Subcutaneous abdominal adipose tissue (tissue), 5 donors: ENCODE data around the gene LIN37.

ENCODE experiments used
- H3K27ac ChIP-seq: one replicate; pipeline ENCODE4 v1.7.0; 2013; ENCODE audit warnings: low read depth, mild to moderate bottlenecking, inconsistent platforms, low read length, moderate library complexity
- H3K27me3 ChIP-seq, 5 donors: one replicate each; pipeline ENCODE4 v1.7.0; 2013; ENCODE audit warnings: low read length in 5 of 5, inconsistent platforms in 1 of 5; ENCODE audit not compliant: control insufficient read depth in 5 of 5, insufficient read depth in 4 of 5
- H3K36me3 ChIP-seq, 5 donors: one replicate each; pipeline ENCODE4 v1.7.0; 2013; ENCODE audit warnings: low read length in 5 of 5; ENCODE audit not compliant: control insufficient read depth in 5 of 5, insufficient read depth in 5 of 5
- H3K4me1 ChIP-seq, 5 donors: one replicate each; pipeline ENCODE4 v1.7.0; 2013; ENCODE audit warnings: low read length in 5 of 5, mild to moderate bottlenecking in 3 of 5, moderate library complexity in 1 of 5; ENCODE audit not compliant: control insufficient read depth in 5 of 5, insufficient read depth in 5 of 5
- H3K4me3 ChIP-seq, 5 donors: one replicate each; pipeline ENCODE4 v1.7.0; 2013; ENCODE audit warnings: low read length in 5 of 5, low read depth in 1 of 5
- H3K9ac ChIP-seq, 5 donors: one replicate each; pipeline ENCODE4 v1.7.0; 2013; ENCODE audit warnings: low read length in 5 of 5, mild to moderate bottlenecking in 4 of 5, moderate library complexity in 3 of 5
- H3K9me3 ChIP-seq, 5 donors: one replicate each; pipeline ENCODE4 v1.7.0; 2013; ENCODE audit warnings: low read length in 5 of 5; ENCODE audit not compliant: control insufficient read depth in 5 of 5
- donor health status: healthy.
- donor health status: healthy.
- donor health status: healthy.
- donor health status: healthy.
- donor health status: healthy.

The LIN37 gene

DNA sequence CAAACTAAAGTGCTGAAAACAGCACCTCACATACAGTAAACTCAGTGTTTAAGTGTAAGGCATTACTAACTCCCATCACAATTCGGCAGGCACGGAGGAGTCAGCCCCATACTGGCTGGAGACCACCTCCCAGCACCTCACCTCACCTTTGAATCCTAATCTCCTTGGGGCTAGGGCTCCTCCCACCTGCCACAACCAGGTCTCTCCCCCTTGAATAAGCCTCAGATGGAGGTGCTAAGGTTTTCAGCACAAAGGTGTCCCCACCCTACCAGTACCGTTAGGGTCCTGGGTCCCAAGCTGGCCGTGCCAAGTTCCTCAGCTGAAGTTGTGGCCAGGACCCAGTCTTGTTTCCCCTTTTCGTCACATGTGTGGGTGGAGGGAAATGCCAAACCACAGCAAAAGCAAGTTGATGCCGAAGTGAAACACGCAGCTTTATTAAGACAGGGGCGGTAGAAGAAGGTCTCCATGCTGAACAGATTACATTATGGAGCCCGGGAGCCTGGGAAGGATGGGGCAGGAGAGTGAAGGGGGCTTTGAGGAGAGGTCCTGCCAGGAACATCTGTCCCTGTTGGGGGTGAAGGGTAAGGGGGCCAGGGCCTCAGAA is 6.2 kb upstream of the LIN37 start, which contains the start of gene IGFLR1:
Gene IGFLR1, minus strand, starts transcription at position 332 of the 604 bp plus-strand sequence. CDS start 1,272 bp downstream, outside the sequence.
- H3K9ac ChIP-seq, result peak within 1 kb of the TSS in 4 of 5 donors; percentile 23 to 39 (median 30)
- peaks cover 0 to 36% (median 23%) of the 10 kb centered on the region in 5 donors for H3K36me3 ChIP-seq
- peaks cover 16 to 54% (median 40%) of the 10 kb centered on the region in 5 donors for H3K4me1 ChIP-seq
- H3K4me3 ChIP-seq, result peak within 1 kb of the TSS; percentile 28 to 80 (median 40)
- no peaks in the 10 kb centered on the region for H3K9me3 ChIP-seq
- no peak within 1 kb of the TSS for H3K27ac ChIP-seq
- H3K27me3 ChIP-seq, result no peaks in the 10 kb centered on the region

DNA sequence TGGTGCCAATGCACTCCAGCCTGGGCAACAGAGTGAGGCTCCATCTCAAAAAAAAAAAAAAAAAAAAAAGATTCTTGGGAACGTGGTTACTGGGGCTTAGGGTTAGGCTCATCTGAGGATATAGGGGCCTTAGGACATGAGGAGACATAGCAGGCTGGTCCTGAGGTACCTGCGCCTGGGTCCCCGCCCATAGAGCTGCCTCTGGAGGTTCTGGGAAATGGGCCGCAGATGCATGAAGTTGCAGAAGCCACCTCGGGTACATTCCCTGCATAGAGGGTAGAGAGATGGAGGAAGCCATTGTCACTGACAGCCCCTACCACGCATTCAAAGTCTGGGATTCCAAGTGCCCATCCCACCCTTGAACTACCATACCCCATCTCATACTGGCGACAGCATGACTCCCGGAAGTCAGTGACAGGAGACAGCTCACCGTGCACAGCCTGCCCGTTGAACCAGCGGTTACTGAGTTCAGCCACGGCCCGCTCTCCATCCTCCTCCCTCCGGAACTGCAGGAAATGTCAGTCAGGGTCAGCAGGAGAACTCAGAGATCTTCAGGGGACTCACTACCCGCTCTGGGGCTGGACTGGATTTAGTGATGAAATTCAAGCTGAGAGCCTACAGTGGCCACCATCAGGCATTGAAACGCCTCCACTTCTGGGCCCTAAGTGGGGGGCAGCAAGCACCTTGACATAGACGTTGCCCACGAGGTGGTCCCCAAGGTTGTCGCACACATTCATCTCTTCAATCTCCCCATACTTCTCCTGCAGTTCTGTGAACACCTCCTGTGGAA is 4.5 kb upstream of the LIN37 start:
- peak overlapping the region; percentile 99 for H3K27ac ChIP-seq
- H3K4me1 ChIP-seq, result peaks cover 22 to 63% (median 48%) of the 10 kb centered on the region in 5 donors
- peaks cover 0 to 20% (median 7%) of the 10 kb centered on the region in 5 donors for H3K36me3 ChIP-seq
- peak overlapping the region; percentile 79 to 93 (median 87) for H3K4me3 ChIP-seq
- peaks cover 0 to 4% (median 0%) of the 10 kb centered on the region in 5 donors for H3K27me3 ChIP-seq
- H3K9ac ChIP-seq, result peak overlapping the region in 2 of 5 donors; percentile 44 to 75
- peaks cover 0 to 2% (median 0%) of the 10 kb centered on the region in 5 donors for H3K9me3 ChIP-seq

DNA sequence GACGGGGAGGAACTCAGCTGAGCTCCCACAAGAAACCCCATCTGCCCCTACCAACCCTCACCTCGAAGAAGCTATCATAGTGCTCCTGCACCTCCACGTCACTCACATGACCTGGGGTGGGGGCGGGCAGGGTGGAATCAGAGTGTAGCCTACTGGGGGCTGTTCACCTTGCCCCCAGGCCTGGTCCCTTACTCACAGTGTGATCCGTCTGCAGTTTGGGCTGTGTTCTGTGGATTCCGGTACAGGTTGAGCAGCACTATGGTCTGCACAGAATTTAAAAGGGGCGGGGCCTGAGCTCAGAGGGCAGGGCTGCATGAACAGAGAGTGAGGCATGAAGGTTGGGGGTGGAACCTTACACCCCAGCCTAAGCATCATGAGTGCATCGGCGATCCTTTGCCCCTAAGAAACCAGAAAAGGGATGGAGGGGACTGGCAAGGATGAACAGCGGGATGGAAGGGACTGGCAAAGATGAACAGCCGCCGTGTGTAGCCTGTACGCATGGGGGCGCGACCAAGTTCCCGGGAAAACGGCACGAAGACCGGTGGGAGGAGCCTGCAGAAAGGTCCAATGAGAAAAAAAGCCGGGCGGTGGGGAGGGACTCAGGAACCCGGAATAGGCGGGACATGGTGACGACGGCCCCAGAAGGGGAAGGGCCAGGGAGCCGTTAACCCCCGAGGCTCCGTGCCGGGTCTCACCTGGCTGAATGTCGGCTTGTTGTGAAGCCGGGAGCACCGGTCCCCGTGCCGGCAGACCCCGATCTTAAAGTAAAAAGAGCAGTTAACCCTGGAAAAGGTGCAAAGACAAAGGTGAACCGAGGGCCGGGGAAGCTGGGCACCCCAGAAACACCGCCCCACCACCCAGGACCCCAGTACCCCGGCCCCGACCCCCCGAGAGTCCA is 3.7 kb upstream of the LIN37 start:
- H3K4me1 ChIP-seq, result peaks cover 26 to 62% (median 49%) of the 10 kb centered on the region in 5 donors
- H3K27ac ChIP-seq, result peak overlapping the region; percentile 99
- peaks cover 0 to 15% (median 4%) of the 10 kb centered on the region in 5 donors for H3K36me3 ChIP-seq
- peaks cover 0 to 2% (median 0%) of the 10 kb centered on the region in 5 donors for H3K9me3 ChIP-seq
- H3K9ac ChIP-seq, result peak overlapping the region; percentile 75 to 96 (median 87)
- peak overlapping the region; percentile 79 to 94 (median 88) for H3K4me3 ChIP-seq
- H3K27me3 ChIP-seq, result peaks cover 0 to 4% (median 0%) of the 10 kb centered on the region in 5 donors

DNA sequence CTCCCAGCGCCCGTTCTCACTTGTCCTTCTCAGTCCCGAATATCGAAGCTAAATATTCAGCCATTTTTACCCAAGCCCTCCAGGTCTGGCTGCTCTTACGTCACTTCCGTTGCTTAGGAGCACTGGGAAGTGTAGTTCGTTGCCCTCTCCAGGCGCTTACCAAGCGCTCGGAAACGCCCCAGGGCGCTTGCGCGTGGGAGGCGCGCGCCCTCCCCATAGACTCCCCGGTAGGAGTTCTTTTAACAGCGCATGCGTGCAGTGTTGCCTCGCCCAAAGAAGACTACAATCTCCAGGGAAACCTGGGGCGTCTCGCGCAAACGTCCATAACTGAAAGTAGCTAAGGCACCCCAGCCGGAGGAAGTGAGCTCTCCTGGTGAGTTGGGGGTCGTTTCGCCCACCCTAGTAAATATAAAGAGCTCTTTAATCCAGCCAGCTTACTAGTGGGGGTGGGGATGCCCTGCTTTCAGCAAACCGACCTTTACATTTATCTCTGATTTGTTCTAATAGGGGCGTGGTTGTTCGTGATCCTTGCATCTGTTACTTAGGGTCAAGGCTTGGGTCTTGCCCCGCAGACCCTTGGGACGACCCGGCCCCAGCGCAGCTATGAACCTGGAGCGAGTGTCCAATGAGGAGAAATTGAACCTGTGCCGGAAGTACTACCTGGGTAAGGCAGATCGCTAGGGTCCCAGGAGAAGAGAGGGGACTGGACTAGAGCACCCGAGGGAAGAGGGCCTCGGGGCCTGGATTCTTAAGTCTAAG is 2.9 kb upstream of the LIN37 start, which contains the start of the genes PSENEN and U2AF1L4:
Gene PSENEN, plus strand, starts transcription at position 324 of the 759 bp plus-strand sequence. Its CDS starts 280 bp downstream, at position 604.
Gene U2AF1L4, minus strand, starts transcription at position 91 of the 759 bp plus-strand sequence. Its CDS starts 27 bp downstream, at position 64.
- H3K36me3 ChIP-seq, result peaks cover 0 to 15% (median 4%) of the 10 kb centered on the region in 5 donors
- H3K4me3 ChIP-seq, result peak within 1 kb of the TSS; percentile 79 to 94 (median 88)
- H3K9me3 ChIP-seq, result peaks cover 0 to 2% (median 0%) of the 10 kb centered on the region in 5 donors
- H3K27me3 ChIP-seq, result peaks cover 0 to 4% (median 0%) of the 10 kb centered on the region in 5 donors
- peaks cover 20 to 60% (median 50%) of the 10 kb centered on the region in 5 donors for H3K4me1 ChIP-seq
- peak within 1 kb of the TSS; percentile 76 to 96 (median 89) for H3K9ac ChIP-seq
- peak within 1 kb of the TSS; percentile 99 for H3K27ac ChIP-seq

- Histone ChIP-seq H3K4me3 (peak overlapping the region; percentile 79 to 94 (median 88)), H3K4me1 (peaks cover 20 to 55% (median 45%) of the 10 kb centered on the region in 5 donors), H3K27me3 (peaks cover 0 to 4% (median 0%) of the 10 kb centered on the region in 5 donors), H3K36me3 (peaks cover 0 to 15% (median 4%) of the 10 kb centered on the region in 5 donors), H3K9ac (peak overlapping the region; percentile 76 to 96 (median 89)), H3K27ac (peak overlapping the region; percentile 99), H3K9me3 (peaks cover 0 to 2% (median 0%) of the 10 kb centered on the region in 5 donors)
Observed at GRCh38 chr19:35746087-35746462, 2.3 kb upstream of the LIN37 start.

DNA sequence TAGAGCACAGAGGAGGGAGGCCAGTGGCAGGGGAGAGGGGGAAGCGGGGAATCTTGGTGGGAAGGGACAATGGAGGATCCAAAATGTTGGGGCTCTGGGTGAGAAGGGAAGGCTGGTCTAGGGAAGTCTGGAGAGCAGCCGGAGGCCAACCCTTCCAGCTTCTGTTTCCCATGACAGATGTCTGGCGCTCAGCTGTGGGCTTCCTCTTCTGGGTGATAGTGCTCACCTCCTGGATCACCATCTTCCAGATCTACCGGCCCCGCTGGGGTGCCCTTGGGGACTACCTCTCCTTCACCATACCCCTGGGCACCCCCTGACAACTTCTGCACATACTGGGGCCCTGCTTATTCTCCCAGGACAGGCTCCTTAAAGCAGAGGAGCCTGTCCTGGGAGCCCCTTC is 1.8 kb upstream of the LIN37 start:
- Histone ChIP-seq H3K4me1 (peaks cover 20 to 53% (median 43%) of the 10 kb centered on the region in 5 donors), H3K9ac (peak overlapping the region in 4 of 5 donors; percentile 16 to 96 (median 81))

GRCh38 chr19:35750167-35750566 is 1.8 kb downstream of the LIN37 start:
- no peak overlapping the region for H3K4me3 ChIP-seq
- H3K9ac ChIP-seq, result peak overlapping the region in 3 of 5 donors; percentile 37 to 59 (median 58)
- peaks cover 0 to 2% (median 0%) of the 10 kb centered on the region in 5 donors for H3K9me3 ChIP-seq
- H3K4me1 ChIP-seq, result peaks cover 16 to 58% (median 40%) of the 10 kb centered on the region in 5 donors
- peaks cover 0 to 4% (median 0%) of the 10 kb centered on the region in 5 donors for H3K27me3 ChIP-seq
- H3K27ac ChIP-seq, result peak overlapping the region; percentile 41
- H3K36me3 ChIP-seq, result peaks cover 0 to 30% (median 26%) of the 10 kb centered on the region in 5 donors

More for the DNA sequence above, 1.8 kb upstream of the LIN37 start:
- Histone ChIP-seq H3K27me3 (peaks cover 0 to 4% (median 0%) of the 10 kb centered on the region in 5 donors), H3K9me3 (peaks cover 0 to 2% (median 0%) of the 10 kb centered on the region in 5 donors), H3K4me3 (peak overlapping the region; percentile 79 to 94 (median 88)), H3K36me3 (peaks cover 0 to 15% (median 4%) of the 10 kb centered on the region in 5 donors), H3K27ac (peak overlapping the region; percentile 46)

DNA sequence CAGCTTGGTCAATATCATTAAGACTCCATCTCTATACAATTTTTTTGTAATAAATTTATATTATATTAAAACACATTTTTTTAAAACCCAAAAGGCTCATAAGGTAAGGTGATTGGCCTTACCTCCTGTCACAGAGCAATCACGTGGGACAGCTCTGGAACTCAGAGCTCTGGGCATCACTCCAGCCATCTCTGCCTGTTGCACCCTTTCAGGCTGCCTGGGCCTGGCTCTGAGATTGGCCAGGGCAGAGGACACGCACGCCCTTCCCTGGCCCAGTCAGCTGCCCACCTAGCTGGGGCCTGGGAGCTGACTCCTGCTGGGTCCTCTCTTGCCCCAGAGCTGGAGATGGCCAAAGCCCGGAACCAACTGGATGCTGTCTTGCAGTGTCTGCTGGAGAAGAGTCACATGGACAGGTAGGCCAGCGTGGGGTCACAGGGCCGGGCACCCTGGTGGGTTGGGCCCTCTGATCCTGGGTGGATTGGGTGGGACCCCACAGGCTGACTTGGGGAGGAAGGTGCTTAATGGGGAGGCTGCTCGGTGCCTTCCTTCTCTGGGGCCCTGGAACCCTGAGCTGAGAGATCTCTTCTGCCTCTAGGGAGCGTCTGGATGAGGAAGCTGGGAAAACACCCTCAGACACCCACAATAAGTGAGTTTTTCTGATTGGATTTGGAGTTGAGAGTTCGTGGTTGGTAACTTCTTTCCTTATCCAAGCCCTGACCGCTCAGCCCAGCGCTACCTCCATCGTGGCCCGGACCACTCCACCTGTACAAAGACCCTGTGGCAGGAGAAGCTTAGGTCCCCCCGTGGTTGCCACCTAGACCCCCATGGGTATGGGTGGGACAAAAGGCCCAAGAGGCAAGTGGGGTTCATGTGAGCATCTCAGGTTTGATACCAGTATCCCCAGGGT is 3.7 kb downstream of the LIN37 start:
- H3K27ac ChIP-seq, result no peak overlapping the region
- peaks cover 9 to 60% (median 46%) of the 10 kb centered on the region in 5 donors for H3K4me1 ChIP-seq
- H3K9ac ChIP-seq, result no peak overlapping the region
- peaks cover 0 to 2% (median 0%) of the 10 kb centered on the region in 5 donors for H3K9me3 ChIP-seq
- peaks cover 0 to 4% (median 0%) of the 10 kb centered on the region in 5 donors for H3K27me3 ChIP-seq
- peaks cover 0 to 30% (median 26%) of the 10 kb centered on the region in 5 donors for H3K36me3 ChIP-seq
- no peak overlapping the region for H3K4me3 ChIP-seq
